H9 (cell line): ENCODE measurements around the gene CACNA2D3. TPM values are rescaled to one million over a fixed set of nuclear protein-coding genes. Genes with fewer than 3 reads are reported as not detected.

Experiments
- DNase-seq: peaks from one replicate; pipeline ENCODE4 v3.0.0-alpha.2; 2017
- H2AFZ ChIP-seq: one replicate; pipeline ENCODE4 v1.6.1; 2013; ENCODE audit warnings: mild to moderate bottlenecking, low read length, control low read depth, moderate library complexity
- H2AK5ac ChIP-seq: 2 replicates; pipeline ENCODE4 v1.6.1; 2013; ENCODE audit warnings: low read length, control low read depth, mixed read lengths; ENCODE audit not compliant: insufficient read length
- H2BK120ac ChIP-seq: one replicate; pipeline ENCODE4 v1.6.1; 2013; ENCODE audit warnings: low read depth, mild to moderate bottlenecking, low read length, control low read depth, inconsistent platforms; ENCODE audit not compliant: poor library complexity, severe bottlenecking
- H2BK12ac ChIP-seq: 2 replicates; pipeline ENCODE4 v1.6.1; 2013; ENCODE audit warnings: low read length, control low read depth, mixed read lengths, low read depth; ENCODE audit not compliant: insufficient read length
- H2BK15ac ChIP-seq: 2 replicates; pipeline ENCODE4 v1.6.1; 2013; ENCODE audit warnings: low read depth, low read length, control low read depth
- H2BK20ac ChIP-seq: one replicate; pipeline ENCODE4 v1.6.1; 2013; ENCODE audit warnings: low read depth, mild to moderate bottlenecking, low read length, control low read depth, inconsistent platforms; ENCODE audit not compliant: poor library complexity, severe bottlenecking
- H2BK5ac ChIP-seq: 2 replicates; pipeline ENCODE4 v1.6.1; 2013; ENCODE audit warnings: low read length, control low read depth, mixed read lengths; ENCODE audit not compliant: insufficient read length
- H3K14ac ChIP-seq: 2 replicates; pipeline ENCODE4 v1.6.1; 2013; ENCODE audit warnings: low read length, control low read depth; ENCODE audit not compliant: insufficient read depth
- H3K18ac ChIP-seq: 2 replicates; pipeline ENCODE4 v1.6.1; 2013; ENCODE audit warnings: low read depth, mild to moderate bottlenecking, mixed read lengths, low read length, control low read depth; ENCODE audit not compliant: insufficient read length
- H3K23ac ChIP-seq: 2 replicates; pipeline ENCODE4 v1.6.1; 2013; ENCODE audit warnings: low read length, control low read depth, mixed read lengths, low read depth; ENCODE audit not compliant: insufficient read length
- H3K23me2 ChIP-seq: 2 replicates; pipeline ENCODE4 v1.6.1; 2013; ENCODE audit warnings: low read depth, mild to moderate bottlenecking, mixed read lengths, low read length, control low read depth; ENCODE audit not compliant: insufficient read length, poor library complexity, severe bottlenecking
- H3K27ac ChIP-seq: 2 replicates; pipeline ENCODE4 v1.5.1; 2013; ENCODE audit warnings: low read length, control low read depth, mixed read lengths, low read depth; ENCODE audit not compliant: insufficient read length
- H3K27me3 ChIP-seq: 2 replicates; pipeline ENCODE4 v1.6.1; 2013; ENCODE audit warnings: low read length, control low read depth, inconsistent platforms; ENCODE audit not compliant: insufficient read depth
- H3K4ac ChIP-seq: 2 replicates; pipeline ENCODE4 v1.6.1; 2013; ENCODE audit warnings: low read depth, mild to moderate bottlenecking, control low read depth, inconsistent platforms, low read length, moderate library complexity
- H3K4me1 ChIP-seq: 2 replicates; pipeline ENCODE4 v1.6.1; 2013; ENCODE audit warnings: low read length, control low read depth, inconsistent platforms; ENCODE audit not compliant: insufficient read depth
- H3K4me2 ChIP-seq: 2 replicates; pipeline ENCODE4 v1.6.1; 2013; ENCODE audit warnings: low read length, control low read depth, mixed read lengths; ENCODE audit not compliant: insufficient read length, insufficient read depth
- H3K56ac ChIP-seq: 2 replicates; pipeline ENCODE4 v1.6.1; 2013; ENCODE audit warnings: low read depth, mild to moderate bottlenecking, mixed read lengths, low read length, control low read depth; ENCODE audit not compliant: insufficient read length
- H3K79me1 ChIP-seq: 2 replicates; pipeline ENCODE4 v1.6.1; 2013; ENCODE audit warnings: low read depth, mild to moderate bottlenecking, moderate library complexity, low read length, control low read depth, inconsistent platforms; ENCODE audit not compliant: insufficient read depth, poor library complexity, severe bottlenecking
- H3K79me2 ChIP-seq: 2 replicates; pipeline ENCODE4 v1.6.1; 2013; ENCODE audit warnings: low read length, control low read depth, inconsistent platforms; ENCODE audit not compliant: insufficient read depth
- H3K9ac ChIP-seq: 2 replicates; pipeline ENCODE4 v1.6.1; 2013; ENCODE audit warnings: low read length, control low read depth, mixed read lengths; ENCODE audit not compliant: insufficient read length; ENCODE audit errors: extremely low read depth
- H3K9me3 ChIP-seq: one replicate; pipeline ENCODE4 v1.6.1; 2013; ENCODE audit warnings: low read depth, low read length, inconsistent platforms; ENCODE audit not compliant: control insufficient read depth
- H3T11ph ChIP-seq: one replicate; pipeline ENCODE4 v1.6.1; 2013; ENCODE audit warnings: mild to moderate bottlenecking, low read length, control low read depth, inconsistent platforms
- H4K20me1 ChIP-seq: one replicate; pipeline ENCODE4 v1.6.1; 2013; ENCODE audit not compliant: control insufficient read depth, insufficient read length, insufficient read depth
- H4K5ac ChIP-seq: 2 replicates; pipeline ENCODE4 v1.6.1; 2013; ENCODE audit warnings: low read depth, mild to moderate bottlenecking, mixed read lengths, low read length, control low read depth; ENCODE audit not compliant: insufficient read length
- H4K8ac ChIP-seq: replicated peaks from 2 replicates; pipeline ENCODE4 v1.6.1; 2013; ENCODE audit warnings: low read length, control low read depth, mixed read lengths, low read depth; ENCODE audit not compliant: insufficient read length
- H4K91ac ChIP-seq: 2 replicates; pipeline ENCODE4 v1.6.1; 2013; ENCODE audit warnings: low read depth, mild to moderate bottlenecking, moderate library complexity, mixed read lengths, low read length, control low read depth; ENCODE audit not compliant: insufficient read length
- H3K27ac Mint-ChIP-seq, 3 experiments: 2 replicates in 2 of 3; 3 replicates in 1 of 3; pipeline ENCODE4 v1.8.0; 2020 to 2021; ENCODE audit warnings: mixed read lengths in 3 of 3, mild to moderate bottlenecking in 1 of 3, moderate library complexity in 1 of 3
- H3K27me3 Mint-ChIP-seq: 2 replicates; pipeline ENCODE4 v1.8.0; 2021; ENCODE audit warnings: low read depth, mild to moderate bottlenecking, moderate library complexity, mixed read lengths
- H3K36me3 Mint-ChIP-seq, 3 experiments: 2 replicates in 2 of 3; 3 replicates in 1 of 3; pipeline ENCODE4 v1.8.0; 2020 to 2021; ENCODE audit warnings: low read depth in 3 of 3, mixed read lengths in 3 of 3; ENCODE audit not compliant: insufficient read depth in 1 of 3
- H3K4me1 Mint-ChIP-seq, 2 experiments: 2 replicates each; pipeline ENCODE4 v1.8.0; 2020; ENCODE audit warnings: mixed read lengths in 2 of 2
- H3K4me3 Mint-ChIP-seq, 2 experiments: 2 replicates in 1 of 2; 3 replicates in 1 of 2; pipeline ENCODE4 v1.8.0; 2020 to 2021; ENCODE audit warnings: mild to moderate bottlenecking in 2 of 2, mixed read lengths in 2 of 2, moderate library complexity in 1 of 2
- H3K9me3 Mint-ChIP-seq, 2 experiments: 2 replicates in 1 of 2; 3 replicates in 1 of 2; pipeline ENCODE4 v1.8.0; 2020; ENCODE audit warnings: mild to moderate bottlenecking in 2 of 2, mixed read lengths in 2 of 2, moderate library complexity in 1 of 2
- WGBS: extraction: QIAGEN DNeasy Blood & Tissue Kit; methylation state at CpG from one replicate; pipeline ENCODE4 v1.1.7; 2013; ENCODE audit warnings: missing lambda C conversion rate, low lambda C conversion rate, mixed read lengths; ENCODE audit not compliant: insufficient read length; ENCODE audit errors: extremely low coverage; 5-methylcytosine and 5-hydroxymethylcytosine counted together
- total RNA-seq: library from RNA; stranded (reverse); gene quantifications from 2 replicates; pipeline ENCODE4 v1.2.1, GENCODE V29; 2021
- TF ChIP-seq, protein P1 (sequence below): fragments of 200-600 bp; sonication (generic); conservative IDR thresholded peaks from 3 replicates; pipeline ENCODE4 v1.8.0; 2021; ENCODE audit warnings: antibody characterized with exemption, mild to moderate bottlenecking

CACNA2D3 gene
- total RNA-seq, 1 experiment from 2014 or later, result 3.2 TPM

DNA sequence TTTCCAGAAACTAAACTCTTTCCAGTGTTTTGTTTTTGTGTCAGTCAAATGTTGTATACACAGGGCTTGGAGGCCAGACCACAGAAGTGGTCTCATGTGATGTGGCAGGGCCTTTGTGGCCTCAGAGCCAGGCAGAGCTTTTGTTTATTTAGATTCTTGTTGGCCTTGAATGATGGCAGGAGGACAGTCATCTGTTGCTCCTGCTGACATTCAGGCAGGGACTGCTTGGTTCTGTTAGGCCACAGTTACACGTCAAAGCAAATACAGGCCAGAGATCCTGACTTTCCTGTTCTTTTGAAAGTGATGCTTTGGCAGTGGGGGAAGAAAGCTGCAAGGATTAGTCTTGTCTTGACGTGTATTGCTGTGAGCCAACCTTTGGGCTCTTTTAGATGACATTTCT, 325.1 kb downstream of the CACNA2D3 start:
- H2BK120ac ChIP-seq, result no peak overlapping the region
- no peak overlapping the region for H2BK12ac ChIP-seq
- no peak overlapping the region for H3K56ac ChIP-seq
- H3T11ph ChIP-seq, result no peak overlapping the region
- H2AK5ac ChIP-seq, result no peak overlapping the region
- H4K8ac ChIP-seq, result no peak overlapping the region
- H3K23me2 ChIP-seq, result no peaks in the 10 kb centered on the region
- no peak overlapping the region for H3K23ac ChIP-seq
- H3K79me1 ChIP-seq, result no peaks in the 10 kb centered on the region
- no peak overlapping the region for H3K4ac ChIP-seq
- Mint-ChIP-seq H3K4me1 (peaks cover 7% of the 10 kb centered on the region in 2 experiments; a peak in 2 of 4 replicates), H3K27ac (no peak overlapping the region), H3K9me3 (no peaks in the 10 kb centered on the region), H3K4me3 (no peak overlapping the region), H3K27me3 (peaks cover 7% of the 10 kb centered on the region), H3K36me3 (no peaks in the 10 kb centered on the region)
- no peaks in the 10 kb centered on the region for H3K27me3 ChIP-seq
- H3K14ac ChIP-seq, result no peak overlapping the region
- H3K9me3 ChIP-seq, result no peaks in the 10 kb centered on the region
- no peak overlapping the region for H3K27ac ChIP-seq
- H3K4me1 ChIP-seq, result no peaks in the 10 kb centered on the region
- no peak for DNase-seq
- H4K20me1 ChIP-seq, result no peaks in the 10 kb centered on the region
- H3K79me2 ChIP-seq, result no peaks in the 10 kb centered on the region
- TF ChIP-seq, protein P1, sequence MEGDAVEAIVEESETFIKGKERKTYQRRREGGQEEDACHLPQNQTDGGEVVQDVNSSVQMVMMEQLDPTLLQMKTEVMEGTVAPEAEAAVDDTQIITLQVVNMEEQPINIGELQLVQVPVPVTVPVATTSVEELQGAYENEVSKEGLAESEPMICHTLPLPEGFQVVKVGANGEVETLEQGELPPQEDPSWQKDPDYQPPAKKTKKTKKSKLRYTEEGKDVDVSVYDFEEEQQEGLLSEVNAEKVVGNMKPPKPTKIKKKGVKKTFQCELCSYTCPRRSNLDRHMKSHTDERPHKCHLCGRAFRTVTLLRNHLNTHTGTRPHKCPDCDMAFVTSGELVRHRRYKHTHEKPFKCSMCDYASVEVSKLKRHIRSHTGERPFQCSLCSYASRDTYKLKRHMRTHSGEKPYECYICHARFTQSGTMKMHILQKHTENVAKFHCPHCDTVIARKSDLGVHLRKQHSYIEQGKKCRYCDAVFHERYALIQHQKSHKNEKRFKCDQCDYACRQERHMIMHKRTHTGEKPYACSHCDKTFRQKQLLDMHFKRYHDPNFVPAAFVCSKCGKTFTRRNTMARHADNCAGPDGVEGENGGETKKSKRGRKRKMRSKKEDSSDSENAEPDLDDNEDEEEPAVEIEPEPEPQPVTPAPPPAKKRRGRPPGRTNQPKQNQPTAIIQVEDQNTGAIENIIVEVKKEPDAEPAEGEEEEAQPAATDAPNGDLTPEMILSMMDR, result no peak
- H3K4me2 ChIP-seq, result no peak overlapping the region
- H2BK20ac ChIP-seq, result no peak overlapping the region
- no peak overlapping the region for H4K91ac ChIP-seq
- no peak overlapping the region for H2BK15ac ChIP-seq
- no peak overlapping the region for H2BK5ac ChIP-seq
- H2AFZ ChIP-seq, result no peak overlapping the region
- WGBS, result no CpG with 5 or more reads among the region's 2 CpGs
- H4K5ac ChIP-seq, result no peak overlapping the region
- H3K9ac ChIP-seq, result no peak overlapping the region
- H3K18ac ChIP-seq, result no peak overlapping the region
